NCI-H2196 treated with DMSO at 0.1 percent for 48 hours (cell line): ENCODE results near the gene HERPUD2.
"Not testable (repeated sequence)": the region's sequence is repeated elsewhere in the genome, so short reads cannot be mapped to it uniquely, and the experiment has no call there.

Experiments used
- DNase-seq: peaks from one replicate; lab custom pipeline; 2025; ENCODE audit not compliant: unreplicated experiment; lab: John Stamatoyannopoulos, UW

Gene HERPUD2

DNA sequence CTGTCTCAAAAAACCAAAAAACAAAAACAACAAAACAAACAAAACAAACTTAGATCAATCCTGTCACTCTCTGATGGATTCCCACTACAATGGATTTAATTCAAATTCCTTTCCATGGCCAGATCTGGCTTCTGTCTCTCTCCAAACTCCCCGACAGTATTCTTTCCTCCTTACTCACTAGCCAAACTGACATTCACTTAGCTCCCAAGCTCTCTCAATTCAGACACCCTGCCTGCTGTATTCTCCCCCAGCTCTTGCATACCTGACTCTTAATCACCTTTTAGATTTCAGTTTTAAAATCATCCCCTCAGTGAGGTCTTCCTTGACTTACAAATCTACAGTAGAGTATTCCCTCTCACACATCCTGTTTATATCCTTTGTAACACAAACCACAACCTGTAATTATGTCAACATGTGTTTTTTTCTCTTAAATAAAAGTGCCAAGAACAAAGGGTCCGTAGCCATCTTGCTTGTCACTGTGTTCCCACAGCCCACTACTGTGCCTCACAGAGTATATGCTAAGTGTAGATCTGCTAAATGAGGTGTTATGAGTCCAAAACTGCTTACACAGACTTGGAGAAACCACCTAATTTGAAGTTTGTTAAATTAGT, 14.4 kb downstream of the HERPUD2 start:
- no peak for DNase-seq

DNA sequence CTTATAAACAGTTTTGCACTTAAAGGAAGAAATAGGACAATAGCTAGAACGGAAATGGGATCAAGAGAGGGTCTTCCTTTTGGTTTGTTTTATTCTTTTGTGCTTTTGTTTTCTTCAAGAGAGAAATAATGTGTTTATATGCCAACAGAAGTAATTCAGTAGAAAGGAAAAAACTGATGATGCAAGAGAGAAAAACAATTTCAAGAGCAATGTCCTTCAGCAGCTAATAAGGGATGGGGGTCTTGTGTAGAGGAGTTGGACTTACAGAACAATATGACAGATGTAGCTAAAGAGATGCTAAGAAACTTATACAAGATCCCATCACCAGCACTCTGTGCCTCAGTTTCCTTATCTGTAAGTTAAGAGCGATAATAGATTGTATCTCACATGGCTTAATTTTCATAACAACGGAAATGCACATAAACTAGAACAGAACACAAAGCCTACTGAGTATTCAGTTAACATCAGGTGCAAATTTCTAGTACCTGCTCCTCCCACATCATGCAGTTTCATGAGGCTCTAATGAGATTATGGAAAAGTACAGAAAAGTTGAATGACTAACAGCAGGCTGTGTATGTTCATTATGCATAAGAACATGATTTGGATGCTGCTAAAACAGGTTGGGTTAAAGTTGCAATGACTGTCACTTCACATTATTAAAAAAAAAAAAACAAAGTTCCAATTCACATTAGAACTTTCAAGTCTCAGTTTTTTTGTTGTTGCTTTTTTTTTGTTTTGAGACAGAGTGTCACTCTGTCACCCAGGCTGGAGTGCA, 17.2 kb downstream of the HERPUD2 start:
- no peak for DNase-seq

DNA sequence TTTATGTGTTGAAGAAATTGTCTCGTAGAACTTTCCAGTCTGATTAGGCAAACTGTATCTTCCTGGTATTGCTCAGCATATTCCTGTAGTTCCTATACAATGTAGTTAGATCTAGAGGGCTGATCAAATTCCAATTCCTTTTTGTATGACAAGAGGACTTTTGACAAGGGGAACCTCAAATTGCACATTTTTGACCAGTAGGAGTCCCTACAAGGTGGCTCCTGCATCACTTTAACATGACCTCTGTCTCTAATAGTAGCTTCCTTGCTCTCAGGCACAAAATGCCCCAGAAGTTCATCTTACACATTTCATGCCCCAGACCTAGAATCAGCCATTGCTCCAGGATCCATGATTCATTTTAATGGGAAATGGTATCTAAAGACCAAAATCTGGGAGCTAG, 18.7 kb downstream of the HERPUD2 start:
- no peak for DNase-seq

DNA sequence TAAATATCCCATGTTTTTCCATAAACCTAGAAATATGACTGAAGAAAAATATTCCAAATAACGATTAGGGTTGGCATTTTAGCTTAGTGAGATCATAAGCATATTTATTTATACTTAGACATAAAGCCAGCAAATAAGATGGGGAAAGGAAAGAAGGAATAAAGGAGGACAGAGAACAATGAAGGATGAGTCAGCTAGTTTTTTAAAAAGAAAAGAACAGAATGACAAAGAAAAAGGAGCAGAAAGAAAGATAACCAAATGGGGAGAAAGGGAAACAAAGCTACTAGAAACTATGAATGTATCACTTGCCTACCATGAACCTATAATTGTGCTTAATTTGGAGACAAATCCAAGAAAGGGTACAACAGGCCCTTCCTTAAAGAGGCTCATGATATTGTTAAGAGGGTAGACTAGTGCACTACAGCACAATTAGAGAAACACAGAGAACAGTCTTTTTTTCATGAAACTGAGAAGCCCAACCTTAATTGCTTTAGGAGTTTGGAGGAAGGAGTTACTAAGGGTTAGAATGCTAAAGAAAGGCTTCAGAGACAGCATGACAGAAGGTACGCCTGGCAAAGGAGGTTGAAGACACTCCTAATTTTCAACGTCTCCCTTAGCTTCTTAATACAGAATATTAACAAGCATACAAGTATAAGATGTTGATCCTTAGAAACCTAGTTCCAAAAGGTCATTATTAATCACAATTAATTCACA, 23.9 kb downstream of the HERPUD2 start:
- DNase-seq, result no peak

DNA sequence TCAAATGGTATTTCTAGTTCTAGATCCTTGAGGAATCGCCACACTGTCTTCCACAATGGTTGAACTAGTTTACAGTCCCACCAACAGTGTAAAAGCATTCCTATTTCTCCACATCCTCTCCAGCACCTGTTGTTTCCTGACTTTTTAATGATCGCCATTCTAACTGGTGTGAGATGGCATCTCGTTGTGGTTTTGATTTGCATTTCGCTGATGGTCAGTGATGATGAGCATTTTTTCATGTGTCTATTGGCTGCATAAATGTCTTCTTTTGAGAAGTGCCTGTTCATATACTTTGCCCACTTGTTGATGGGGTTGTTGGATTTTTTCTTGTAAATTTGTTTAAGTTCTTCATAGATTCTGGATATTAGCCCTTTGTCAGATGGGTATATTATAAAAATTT, 34.5 kb downstream of the HERPUD2 start:
- DNase-seq, result not testable (repeated sequence)

DNA sequence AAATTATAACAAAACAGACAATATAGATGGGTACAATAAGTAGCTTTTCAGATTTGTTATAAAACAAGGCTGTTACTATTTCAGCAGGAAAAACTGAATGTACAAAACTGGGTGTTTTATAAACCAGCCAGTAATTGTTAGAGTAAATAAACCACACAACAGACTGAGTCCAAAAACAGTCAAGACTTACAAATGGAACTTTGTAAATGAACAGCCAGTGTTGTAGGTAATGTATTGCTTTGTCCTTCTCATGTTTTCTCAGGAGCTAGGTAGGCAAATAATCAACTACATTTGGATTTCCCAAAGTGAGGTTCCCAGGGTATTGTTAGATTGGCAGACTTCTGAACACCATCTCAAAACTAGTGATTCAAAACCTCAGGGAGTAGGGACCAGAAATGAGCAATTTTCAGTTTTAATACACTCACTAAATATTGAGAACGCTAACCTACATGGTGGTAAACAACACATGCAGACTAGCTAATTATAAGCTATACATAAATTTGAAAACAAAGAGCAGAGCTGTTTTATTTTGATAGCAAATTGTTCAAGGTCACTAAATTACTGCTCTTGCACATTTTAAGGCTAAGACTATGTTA, 36.2 kb downstream of the HERPUD2 start:
- DNase-seq, result no peak

DNA sequence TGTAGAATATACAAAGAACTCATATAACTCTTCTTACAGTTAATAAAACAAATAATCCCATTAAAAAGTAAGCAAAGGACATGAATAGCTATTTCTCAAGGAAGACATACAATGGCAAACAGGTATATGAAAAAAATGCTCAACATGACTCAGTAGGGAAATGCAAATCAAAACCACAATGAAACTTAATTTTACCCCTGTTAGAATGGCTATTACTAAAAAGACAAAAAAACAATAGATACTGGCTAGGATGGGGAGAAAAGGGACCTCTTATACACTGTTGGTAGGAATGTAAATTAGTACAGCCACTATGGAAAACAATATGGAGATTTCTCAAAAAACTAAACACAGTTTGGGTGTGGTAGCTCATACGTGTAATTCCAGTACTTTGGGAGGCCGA, 37.8 kb downstream of the HERPUD2 start:
- no peak for DNase-seq

DNA sequence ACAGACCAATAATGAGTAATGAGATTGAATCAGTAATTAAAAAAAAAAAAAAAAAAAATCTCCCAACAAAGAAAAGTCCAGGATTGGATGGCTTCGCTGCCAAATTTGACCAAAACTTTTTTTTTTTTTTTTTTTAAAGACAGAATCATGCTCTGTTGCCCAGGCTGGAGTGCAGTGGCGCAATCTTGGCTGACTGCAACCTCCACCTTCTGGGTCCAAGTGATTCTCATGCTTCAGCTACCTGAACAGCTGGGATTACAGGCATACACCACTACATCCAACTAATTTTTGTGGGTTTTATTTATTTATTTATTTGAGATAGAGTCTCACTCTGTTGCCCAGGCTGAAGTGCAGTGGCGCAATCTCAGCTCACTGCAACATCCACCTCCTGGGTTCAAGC, 40.4 kb downstream of the HERPUD2 start:
- DNase-seq, result not testable (repeated sequence)

DNA sequence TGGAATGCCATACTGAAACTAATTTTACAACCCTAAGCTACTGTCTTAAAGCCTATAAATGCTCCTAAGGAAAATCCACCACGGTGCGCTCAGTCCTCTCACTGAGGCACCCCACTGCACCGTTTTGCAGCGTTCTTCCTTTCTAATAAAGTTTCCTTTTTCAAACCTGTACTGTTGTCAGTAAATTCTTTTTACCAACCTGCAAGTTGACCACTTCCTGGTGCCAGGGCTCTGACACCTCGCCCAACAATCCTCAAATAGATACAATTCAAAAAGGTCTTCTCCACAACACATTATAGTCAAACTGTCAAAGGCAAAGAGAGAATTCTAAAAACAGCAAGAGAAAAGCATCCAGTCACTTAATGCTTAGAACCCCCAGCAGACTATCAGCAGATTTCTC, 42.8 kb downstream of the HERPUD2 start:
- DNase-seq, result no peak

DNA sequence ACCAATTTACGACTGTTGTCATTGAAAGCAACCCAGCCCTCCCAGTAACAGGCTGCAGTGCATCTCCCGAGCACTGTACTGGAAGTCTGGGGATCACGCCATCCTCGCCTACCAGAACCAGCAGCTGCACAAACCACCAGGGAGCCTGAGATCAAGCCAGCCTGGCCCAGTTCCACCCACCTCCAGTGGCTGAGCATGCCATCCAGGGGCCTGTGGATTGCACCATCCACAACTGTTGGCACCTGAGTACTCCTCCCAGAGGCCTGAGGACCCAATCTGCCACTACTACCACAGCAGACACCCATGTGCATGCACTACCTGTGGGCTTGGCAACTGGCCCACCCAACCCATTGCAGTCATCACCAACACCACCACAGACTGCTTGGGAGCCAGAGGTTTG, 44.2 kb downstream of the HERPUD2 start:
- DNase-seq, result no peak

DNA sequence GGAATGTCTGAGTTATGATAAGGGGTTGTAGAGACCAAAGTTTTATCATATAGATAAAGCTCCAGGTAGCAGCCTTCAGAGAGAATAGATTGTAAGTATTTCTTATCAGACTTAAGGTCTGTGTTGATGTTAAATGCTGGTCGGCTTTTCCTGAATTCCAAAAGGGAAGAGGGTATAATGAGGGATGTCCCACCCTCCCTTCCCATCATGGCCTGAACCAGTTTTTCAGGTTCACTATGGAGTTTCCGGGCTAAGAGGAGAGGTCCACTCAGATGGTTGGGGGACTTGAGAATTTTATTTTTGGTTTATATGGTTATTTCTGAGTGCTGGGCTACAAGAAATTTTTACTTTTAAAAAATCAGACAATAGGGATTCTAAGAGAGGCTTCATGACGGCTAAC, 45.2 kb downstream of the HERPUD2 start:
- no peak for DNase-seq

DNA sequence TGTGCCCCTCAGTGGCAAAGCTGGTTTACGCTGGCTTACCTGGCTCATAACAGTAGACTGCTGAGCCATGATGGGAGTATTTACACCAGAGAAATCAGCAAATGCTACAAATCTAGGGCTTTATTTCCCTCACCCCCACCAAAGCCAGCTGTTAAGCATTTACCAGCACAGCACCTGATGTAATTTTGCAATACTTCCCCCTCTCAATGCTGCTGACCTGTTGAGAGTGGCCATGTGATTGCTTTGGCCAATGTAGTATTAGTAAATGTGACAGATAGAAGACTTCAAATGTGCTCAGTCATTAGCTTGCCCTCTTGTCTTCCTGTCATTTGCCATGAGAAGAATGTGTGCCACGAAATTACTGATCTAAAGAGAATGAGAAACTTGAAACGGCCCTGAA, 46.6 kb downstream of the HERPUD2 start:
- no peak for DNase-seq

DNA sequence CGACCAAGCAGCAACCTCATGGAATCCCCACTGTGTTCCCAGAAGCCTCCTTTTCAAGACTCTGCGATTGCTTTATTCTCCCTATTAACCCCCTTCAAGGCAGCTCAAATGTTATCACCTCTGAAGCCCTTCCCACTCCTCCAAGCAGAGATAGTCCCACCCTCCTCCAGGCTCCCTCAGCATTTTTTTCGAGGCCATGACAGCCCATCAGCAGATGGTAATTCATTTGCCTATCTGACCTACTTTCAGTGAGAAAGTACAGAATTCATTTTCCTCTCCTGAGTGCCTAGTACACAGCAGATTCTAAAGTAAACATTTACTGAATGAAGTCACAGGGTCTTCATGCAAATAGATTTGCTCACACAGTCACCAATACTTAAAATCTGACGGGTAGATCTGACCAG, 47.8 kb downstream of the HERPUD2 start:
- DNase-seq, result no peak

DNA sequence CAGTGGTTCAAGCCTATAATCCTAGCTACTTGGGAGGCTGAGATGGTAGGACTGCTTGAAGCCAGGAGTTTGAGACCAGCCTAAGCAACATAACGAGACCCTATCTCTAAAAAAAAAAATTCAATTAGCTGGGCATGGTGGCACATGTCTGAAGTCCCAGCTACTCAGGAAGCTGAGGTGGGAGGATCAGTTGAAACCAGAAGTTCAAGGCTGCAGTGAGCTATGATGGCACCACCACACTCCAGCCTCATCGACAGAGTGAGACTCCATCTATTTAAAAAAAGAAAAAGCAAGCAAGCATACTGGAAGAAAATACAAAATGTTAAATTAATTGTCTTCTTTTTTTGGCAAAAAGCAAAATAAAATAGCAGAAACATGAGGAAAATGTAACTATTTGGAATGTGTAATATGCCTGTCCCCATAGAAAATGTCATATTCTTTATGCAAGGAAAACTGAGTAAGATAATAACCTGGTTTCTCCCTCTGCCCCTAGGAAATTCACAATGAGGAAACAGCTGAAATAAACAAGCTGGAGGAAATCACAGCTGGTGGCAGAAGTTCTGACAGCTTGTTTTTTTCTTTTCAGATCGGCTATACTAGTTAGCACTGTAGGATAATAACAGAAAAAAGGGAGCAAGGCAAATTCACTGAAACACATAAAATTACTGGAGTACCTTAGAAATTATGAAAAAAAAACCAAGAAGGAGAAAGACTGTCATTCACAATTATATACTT, 48.5 kb downstream of the HERPUD2 start:
- DNase-seq, result no peak

DNA sequence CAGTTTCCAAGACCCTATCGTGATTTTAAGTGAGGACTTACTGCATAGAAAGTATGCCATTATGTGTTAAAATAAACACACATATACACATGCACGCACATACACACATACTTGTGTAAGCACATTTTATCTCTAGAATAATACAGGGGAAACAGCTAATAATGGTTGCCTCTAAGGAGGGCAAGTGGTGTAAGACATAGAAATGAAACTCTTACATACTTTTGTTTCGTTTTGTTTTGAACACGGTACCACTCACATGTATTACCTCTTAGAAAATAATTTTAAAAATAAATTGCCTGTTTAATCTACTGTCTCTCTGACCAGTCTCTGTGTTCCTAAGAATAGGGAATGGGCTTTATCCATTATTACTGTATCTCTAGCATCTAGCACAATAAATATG, 49.2 kb downstream of the HERPUD2 start:
- no peak for DNase-seq

DNA sequence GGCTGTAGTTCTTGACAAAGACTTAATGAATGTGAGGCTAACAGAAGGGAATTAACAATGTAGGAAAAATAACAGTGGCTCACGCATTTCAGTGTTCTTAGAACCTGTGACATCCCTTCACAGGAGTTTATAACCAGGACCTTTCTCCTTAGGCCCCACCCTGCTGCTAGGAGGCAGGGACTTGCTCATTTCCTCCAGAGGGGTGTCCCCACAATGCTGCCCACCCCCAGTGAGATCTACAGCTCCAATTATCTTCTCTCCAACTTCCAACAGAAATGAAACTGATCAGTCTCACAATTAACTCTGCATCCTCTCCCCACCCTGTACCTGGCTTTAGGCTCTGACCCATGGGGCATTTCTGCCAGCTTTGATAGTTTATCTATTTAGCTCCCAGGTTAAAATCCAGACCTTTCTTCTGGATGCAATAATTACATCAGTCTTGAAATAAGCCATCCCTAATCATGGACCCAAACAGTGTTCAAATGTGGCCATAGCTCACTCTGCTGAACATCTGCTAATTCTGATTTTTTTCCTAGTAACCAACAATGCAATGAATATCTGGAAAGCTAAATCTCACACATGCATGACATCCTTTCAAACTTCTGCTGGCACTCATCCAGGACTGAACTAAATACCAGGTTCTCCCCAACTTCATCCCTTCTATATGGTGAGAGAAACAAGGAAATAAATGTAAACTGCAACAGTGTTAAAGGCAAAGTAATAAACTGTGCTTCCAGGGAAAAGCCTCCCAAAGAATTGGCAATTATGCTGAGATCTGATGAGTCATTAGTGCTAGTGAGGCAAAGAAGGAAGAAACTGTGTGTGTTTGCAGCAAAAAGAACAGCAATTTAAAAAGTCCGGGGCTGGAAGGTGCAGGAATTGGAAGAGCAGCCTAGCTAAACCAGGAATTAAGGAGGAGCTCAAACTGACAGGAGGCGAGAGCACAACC, 64.6 kb downstream of the HERPUD2 start:
- DNase-seq, result no peak

DNA sequence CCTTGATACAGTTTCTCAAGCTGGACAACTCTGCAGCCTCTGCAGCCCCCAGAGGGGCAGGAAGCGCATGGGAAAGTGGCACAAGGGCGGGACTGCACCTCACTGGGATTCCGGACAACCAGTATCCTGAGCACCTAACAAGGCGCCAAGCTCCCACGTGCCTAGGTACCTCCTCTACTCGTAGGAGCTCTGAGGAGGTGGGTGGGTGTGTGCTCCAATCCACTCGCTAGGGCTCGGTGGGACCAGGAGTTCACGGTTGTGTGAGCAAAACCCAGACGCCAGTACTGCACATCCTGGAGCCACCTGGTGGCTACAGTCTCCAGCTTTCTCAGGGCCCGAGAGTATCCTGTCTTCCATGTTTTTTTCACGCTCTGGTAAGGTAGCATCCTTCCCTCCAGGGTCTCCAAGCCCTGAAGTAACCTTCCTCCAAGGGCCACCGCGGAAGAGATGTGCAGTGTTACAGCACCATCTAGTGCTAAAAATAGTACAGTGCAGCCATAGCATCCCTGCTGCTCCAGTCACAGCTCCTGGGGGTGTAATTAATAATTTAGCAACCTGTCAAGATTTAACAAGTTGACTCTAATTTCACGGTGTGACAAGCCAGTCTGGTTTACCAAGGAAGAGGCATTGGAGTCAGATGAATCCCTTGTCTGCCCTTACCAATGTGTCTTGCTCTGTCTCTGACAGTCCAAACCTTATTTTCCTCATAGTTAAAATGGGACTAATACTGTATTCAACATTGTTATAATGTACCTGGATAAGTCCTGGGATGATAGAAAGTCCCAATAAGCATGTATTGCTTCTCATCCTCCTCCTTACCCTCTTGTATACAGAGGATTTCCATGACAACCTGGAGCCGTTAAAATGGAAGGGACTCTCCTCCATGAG, 70.4 kb downstream of the HERPUD2 start:
- DNase-seq, result no peak

DNA sequence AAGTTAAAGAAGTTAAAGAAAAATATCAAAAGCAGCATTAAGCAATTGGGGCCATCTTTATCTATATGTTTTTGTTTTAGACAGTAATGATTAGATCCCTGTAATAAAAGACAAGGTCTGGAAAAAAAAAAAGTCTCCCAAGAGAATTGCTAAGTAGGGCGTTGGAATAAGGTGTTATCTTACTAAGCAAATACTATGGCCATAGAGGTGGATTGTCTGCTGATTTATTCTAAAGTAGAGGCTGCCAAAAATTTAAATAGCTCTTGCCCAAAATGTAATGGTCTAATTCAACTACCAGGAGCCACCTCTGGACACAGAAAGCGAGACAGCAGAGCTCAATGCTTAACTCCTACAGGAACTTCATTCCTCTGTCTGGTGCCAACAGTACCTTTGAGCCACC, 71.6 kb downstream of the HERPUD2 start:
- no peak for DNase-seq

DNA sequence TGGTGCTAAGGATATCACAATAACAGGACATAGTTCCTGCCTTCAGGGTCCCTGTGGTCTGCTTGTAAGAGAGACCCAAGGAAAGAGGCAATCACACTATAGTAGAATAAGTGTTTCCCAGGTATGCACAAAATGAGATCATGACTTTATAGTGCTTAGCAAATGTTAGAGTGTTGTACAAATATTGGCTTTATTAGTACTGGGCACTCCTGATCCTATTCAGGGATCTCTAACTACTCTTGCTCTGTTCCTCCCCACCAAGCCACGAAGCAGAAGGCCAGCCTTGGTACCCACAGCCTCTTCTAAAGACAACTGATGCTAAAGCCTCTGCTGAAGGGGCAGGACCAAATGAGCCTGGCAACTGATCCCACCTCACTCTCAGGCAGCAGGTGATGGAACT, 75.1 kb downstream of the HERPUD2 start:
- no peak for DNase-seq
